HG03571 (cell line): ENCODE measurements around the gene TTC34.
"Not testable (repeated sequence)": the region's sequence is repeated elsewhere in the genome, so short reads cannot be mapped to it uniquely, and the experiment has no call there.

Experiments used
- ATAC-seq: cut with Tn5 transposase; IDR thresholded peaks from one replicate; pipeline ENCODE4 v1.9.1; 2021; ENCODE audit not compliant: unreplicated experiment

TTC34 gene

DNA sequence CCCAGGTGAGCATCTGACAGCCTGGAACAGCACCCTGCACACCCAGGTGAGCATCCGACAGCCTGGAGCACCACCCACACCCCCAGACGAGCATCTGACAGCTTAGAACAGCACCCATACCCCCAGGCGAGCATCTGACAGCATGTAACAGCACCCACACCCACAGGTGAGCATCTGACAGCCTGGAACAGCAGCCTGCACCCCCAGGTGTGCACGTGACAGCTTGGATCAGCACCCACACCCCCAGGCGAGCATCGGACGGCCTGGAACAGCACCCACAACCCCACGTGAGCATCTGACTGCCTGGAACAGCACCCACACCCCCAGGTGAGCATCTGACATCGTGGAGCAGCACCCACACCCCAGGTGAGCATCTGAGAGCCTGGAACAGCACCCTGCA lies 116.6 kb downstream of the TTC34 start:
- ATAC-seq, result not testable (repeated sequence)

DNA sequence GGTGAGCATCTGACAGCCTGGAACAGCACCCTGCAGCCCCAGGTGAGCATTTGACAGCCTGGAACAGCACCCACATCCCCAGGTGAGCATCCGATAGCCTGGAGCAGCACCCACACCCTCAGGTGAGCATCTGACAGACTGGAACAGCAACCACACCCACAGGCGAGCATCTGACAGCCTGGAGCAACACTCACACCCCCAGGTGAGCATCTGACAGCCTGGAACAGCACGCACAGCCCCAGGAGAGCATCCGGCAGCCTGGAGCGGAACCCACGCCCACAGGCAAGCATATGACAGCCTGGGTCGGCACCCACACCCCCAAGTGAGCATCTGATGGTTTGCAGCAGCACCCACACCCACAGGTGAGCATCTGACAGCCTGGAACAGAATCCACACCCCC lies 117.5 kb downstream of the TTC34 start:
- not testable (repeated sequence) for ATAC-seq

DNA sequence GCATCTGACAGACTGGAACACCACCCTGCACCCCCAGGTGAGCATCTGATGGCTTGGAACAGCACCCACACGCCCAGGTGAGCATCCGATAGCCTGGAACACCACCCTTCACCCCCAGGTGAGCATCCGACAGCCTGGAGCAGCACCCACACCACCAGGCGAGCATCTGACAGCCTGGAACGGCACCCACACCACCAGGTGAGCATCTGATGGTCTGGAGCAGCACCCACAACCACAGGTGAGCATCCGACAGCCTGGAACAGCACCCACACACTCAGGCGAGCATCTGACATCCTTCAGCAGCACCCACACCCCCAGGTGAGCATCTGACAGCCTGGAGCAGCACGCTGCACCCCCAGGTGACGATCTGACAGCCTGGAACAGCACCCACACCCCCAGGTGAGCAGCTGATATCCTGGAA lies 118.2 kb downstream of the TTC34 start:
- ATAC-seq, result not testable (repeated sequence)

DNA sequence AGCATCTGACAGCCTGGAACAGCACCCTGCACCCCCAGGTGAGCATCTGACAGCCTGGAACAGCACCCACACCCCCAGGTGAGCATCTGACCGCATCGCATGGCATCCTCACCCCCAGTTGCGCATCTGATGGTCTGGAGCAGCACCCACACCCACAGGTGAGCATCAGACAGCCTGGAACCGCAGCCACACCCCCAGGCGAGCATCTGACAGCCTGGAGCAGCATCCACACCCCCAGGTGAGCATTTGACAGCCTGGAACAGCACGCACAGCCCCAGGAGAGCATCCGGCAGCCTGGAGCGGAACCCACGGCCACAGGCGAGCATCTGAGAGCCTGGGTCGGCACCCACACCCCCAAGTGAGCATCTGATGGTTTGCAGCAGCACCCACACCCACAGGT lies 118.6 kb downstream of the TTC34 start:
- ATAC-seq, result not testable (repeated sequence)

DNA sequence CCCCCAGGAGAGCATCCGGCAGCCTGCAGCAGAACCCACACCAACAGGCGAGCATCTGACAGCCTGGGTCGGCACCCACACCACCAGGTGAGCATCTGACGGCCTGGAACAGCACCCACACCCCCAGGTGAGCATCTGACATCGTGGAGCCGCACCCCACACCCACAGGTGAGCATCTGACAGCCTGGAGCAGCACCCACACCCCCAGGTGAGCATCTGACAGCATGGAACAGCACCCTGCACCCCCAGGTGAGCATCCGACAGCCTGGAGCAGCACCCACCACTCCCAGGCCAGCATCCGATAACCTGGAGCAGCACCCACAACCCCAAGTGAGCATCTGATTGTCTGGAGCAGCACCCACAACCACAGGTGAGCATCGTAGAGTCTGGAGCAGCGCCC lies 124.8 kb downstream of the TTC34 start:
- ATAC-seq, result not testable (repeated sequence)

DNA sequence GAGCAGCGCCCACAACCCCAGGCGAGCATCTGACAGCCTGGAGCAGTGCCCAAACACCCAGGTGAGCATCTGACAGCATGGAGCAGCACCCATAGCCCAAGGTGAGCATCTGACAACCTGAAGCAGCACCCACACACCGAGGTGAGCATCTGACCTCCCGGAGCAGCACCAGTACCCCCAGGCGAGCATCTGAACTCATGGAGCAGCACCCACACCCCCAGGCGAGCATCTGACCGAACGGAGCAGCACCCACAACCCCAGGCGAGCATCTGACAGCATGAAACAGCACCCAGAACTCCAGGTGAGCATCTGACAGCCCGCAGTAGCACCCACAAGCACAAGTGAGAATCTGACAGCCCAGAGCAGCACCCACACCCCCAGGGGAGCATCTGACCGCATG lies 129.8 kb downstream of the TTC34 start:
- ATAC-seq, result not testable (repeated sequence)

DNA sequence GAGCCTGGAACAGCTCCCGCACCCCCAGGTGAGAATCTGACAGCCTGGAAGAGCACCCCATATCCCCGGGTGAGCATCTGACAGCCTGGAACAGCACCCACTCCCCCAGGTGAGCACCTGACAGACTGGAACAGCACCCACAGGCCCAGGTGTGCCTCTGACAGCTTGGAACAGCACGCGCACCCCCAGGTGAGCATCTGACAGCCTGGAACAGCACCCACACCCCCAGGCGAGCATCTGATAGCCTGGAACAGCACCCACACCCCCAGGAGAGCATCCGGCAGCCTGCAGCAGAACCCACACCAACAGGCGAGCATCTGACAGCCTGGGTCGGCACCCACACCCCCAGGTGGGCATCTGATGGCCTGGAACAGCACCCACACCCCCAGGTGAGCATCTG lies 141.7 kb downstream of the TTC34 start:
- not testable (repeated sequence) for ATAC-seq

DNA sequence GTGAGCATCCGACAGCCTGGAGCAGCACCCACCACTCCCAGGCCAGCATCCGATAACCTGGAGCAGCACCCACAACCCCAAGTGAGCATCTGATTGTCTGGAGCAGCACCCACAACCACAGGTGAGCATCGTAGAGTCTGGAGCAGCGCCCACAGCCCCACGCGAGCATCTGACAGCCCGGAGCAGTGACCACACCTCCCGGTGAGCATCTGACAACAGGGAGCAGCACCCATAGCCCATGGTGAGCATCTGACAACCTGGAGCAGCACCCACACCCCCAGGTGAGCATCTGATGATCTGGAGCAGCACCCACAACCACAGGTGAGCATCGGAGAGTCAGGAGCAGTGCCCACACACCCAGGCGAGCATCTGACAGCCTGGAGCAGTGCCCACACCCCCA lies 143.6 kb downstream of the TTC34 start:
- ATAC-seq, result not testable (repeated sequence)

DNA sequence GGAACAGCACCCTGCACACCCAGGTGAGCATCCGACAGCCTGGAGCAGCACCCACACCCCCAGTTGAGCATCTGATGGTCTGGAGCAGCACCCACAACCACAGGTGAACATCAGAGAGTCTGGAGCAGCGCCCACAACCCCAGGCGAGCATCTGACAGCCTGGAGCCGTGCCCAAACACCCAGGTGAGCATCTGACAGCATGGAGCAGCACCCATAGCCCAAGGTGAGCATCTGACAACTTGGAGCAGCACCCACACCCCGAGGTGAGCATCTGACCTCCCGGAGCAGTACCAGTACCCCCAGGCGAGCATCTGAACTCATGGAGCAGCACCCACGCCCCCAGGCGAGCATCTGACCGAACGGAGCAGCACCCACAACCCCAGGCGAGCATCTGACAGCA lies 144.4 kb downstream of the TTC34 start:
- ATAC-seq, result not testable (repeated sequence)

DNA sequence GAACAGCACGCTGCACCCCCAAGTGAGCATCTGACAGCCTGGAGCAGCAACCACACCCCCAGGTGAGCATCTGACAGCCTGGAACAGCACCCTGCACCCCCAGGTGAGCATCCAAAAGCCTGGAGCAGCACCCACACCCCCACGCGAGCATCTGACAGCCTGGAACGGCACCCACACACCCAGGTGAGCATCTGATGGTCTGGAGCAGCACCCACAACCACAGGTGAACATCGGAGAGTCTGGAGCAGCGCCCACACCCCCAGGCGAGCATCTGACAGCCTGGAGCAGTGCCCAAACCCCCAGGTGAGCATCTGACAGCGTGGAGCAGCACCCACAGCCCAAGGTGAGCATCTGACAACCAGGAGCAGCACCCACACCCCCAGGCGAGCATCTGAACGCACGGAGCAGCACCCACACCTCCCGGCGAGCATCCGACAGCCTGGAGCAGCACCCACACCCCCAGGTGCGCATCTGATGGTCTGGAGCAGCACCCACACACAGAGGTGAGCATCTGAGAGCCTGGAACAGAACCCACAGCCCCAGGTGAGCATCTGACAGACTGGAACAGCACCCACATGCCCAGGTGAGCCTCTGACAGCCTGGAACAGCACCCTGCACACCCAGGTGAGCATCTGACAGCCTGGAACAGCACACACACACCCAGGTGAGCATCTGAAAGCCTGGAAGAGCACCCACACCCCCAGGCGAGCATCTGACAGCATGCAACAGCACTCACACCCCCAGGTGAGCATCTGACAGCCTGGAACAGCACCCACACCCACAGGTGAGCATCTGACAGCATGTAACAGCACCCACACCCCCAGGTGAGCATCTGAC lies 145.7 kb downstream of the TTC34 start:
- ATAC-seq, result not testable (repeated sequence)

DNA sequence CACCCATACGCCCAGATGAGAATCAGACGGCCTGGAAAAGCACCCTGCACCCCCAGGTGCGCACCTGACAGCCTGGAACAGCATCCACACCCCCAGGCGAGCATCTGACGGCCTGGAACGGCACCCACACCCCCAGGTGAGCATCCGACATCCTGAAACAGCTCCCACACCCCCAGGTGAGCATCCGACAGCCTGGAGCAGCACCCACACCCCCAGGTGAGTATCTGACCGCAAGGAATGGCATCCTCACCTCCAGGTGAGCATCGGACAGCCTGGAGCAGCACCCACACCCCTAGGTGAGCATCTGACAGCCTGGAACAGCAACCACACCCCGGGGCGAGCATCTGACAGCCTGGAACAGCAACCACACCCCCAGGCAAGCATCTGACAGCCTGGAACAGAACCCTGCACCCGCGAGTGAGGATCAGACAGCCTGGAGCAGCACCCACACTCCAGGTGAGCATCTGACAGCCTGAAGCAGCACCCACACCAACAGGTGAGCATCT lies 147.0 kb downstream of the TTC34 start:
- not testable (repeated sequence) for ATAC-seq

DNA sequence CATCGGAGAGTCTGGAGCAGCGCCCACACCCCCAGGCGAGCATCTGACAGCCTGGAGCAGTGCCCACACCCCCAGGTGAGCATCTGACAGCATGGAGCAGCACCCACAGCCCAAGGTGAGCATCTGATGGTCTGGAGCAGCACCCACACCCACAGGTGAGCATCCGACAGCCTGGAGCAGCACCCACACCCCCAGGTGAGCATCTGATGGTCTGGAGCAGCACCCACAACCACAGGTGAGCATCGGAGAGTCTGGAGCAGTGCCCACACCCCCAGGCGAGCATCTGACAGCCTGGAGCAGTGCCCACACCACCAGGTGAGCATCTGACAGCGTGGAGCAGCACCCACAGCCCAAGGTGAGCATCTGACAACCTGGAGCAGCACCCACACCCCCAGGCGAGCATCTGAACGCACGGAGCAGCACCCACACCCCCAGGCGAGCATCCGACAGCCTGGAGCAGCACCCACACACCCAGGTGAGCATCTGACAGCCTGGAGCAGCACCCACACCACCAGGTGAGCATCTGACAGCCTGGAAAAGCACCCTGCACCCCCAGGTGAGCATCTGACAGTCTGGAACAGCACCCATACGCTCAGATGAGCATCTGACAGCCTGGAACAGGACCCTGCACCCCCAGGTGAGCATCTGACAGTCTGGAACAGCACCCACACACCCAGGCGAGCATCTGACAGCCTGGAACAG lies 147.6 kb downstream of the TTC34 start:
- not testable (repeated sequence) for ATAC-seq

DNA sequence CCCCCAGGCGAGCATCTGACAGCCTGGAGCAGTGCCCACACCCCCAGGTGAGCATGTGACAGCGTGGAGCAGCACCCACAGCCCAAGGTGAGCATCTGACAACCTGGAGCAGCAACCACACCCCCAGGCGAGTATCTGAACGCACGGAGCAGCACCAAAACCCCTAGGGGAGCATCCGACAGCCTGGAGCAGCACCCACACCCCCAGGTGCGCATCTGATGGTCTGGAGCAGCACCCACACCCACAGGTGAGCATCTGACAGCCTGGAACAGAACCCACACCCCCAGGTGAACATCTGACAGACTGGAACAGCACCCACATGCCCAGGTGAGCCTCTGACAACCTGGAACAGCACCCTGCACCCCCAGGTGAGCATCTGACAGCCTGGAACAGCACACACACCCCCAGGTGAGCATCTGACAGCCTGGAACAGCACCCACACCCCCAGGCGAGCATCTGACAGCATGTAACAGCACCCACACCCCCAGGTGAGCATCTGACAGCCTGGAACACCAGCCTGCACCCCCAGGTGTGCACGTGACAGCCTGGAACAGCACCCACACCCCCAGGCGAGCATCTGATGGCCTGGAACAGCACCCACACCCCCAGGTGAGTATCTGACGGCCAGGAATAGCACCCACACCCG lies 148.4 kb downstream of the TTC34 start:
- ATAC-seq, result not testable (repeated sequence)

DNA sequence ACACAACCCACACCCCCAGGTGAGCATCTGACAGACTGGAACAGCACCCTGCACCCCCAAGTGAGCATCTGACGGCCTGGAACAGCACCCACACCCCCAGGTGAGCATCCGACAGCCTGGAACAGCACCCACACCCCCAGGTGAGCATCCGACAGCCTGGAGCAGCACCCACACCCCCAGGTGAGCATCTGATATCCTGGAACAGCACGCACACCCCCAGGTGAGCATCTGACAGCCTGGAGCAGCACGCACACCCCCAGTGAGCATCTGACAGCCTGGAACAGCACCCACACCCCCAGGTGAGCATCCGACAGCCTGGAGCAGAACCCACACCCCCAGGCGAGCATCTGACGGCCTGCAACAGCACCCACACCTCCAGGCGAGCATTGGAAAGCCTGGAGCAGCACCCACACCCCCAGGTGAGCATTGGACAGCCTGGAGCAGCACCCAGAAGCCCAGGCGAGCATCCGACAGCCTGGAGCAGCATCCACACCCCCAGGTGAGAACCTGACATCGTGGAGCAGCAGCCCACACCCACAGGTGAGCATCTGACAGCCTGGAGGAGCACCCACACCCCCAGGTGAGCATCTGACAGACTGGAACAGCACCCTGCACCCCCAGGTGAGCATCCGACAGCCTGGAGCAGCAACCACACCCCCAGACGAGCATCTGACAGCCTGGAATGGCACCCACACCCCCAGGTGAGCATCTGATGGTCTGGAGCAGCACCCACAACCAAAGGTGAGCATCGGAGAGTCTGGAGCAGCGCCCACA lies 149.2 kb downstream of the TTC34 start:
- ATAC-seq, result not testable (repeated sequence)

DNA sequence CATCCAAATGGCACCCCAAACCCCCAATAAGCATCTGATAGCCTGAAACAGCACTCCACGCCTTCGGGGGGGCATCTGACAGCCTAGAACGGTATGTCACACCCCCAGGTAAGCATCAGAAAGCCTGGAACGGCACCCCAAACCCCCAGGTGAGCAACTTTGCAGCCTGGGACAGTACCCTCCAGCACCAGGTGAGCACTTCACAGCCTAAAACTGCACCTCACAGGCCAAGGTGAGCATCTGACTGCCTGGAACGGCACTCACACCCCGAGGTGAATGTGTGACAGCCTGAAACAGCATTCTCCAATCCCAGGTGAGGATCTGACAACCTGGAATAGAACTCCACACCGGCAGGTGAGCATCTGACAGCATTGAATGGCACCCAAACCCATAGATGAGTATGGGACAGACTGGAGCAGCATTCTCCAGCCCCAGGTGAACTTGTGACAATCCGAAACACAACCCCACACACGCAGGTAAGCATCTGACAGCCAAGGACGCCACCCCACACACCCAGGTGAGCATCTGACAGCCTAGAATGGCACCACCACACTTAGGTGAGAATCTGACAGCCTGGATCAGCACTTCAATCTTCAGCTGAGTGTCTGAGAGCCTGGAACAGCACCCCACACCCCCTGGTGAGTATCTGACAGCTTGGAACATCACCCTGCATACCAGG lies 150.4 kb downstream of the TTC34 start:
- no peak for ATAC-seq

DNA sequence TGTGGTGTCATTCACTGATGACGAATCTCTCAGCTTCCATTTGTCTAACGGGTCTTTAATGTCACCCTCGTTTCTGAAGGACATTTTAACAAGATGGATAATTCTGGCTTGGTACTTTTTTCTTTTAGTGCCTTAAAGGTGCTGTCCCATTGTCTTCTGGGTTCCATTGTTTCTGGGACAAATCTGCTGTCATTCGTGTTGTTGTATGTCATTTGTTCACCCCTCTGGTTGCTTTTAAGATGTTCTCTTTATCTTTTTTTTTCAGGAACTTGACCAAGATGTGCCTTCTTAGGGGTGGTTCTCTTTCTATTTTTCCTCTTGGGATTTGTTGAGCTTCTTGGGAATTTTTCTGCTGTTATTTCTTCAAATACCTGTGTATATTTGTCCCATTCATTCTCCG lies 154.7 kb downstream of the TTC34 start:
- no peak for ATAC-seq

DNA sequence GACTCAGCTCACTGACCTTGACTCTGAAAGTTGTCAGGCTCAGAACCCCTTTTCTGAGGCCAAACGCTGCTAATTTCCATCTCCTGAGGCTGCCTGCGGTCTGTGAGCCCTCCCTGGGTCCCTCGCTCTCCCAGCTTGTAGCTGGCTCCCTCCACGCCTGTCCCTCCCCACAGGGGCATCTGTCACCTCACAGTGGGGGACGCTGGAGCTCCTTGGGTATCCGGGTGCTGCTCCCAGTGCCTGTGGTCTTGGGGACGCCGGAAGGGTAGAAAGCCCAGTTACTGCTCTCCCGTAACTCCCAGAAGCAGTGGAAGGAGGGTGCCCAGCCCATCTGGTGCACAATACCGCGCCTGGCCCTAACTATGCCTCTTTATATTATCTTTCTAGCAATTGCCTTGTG lies 155.7 kb downstream of the TTC34 start:
- no peak for ATAC-seq

DNA sequence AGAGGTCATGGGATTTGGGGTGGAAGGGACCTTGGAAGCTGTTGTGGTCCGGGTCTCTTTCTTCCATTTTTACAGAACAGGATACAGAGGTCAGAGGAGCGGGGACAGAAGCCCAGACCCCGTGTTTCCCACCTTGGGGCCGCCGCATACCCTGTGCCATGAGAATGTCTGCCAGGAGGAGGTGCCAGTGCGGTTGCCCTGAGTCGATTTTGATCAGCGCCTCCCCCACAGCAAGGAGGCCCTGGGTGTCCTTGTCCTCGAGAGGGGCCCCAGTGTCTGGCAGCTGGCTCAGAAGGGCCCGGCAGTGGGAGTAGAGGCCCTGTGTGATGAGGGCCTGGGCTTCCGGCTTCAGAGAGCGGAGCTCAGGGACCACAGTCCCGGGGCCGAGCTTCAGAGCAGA lies 156.3 kb downstream of the TTC34 start:
- no peak for ATAC-seq

DNA sequence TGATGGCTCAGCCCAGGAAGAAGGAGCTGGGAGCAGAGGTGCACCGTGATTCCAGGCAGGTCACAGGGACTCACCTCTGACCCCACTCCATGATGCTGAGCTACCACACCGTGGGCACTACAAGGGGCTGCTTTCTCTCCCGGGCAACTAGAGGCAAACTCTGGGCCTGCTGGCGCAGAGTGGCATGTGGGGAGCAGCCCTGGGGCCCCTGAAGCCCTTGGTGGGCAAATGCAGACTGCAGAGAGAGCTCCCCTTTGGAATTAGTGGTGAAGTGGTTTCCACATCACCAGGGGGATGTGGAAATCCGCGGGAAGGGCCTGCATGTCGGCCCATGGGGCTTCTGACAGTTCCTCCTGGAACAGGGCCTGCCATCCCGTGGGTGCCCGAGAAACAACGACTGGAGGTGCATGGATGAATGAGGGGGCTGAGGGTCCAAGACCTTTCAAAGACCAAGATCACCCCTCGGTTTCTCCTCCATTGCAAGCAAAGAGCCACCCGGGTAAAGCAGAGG lies 156.8 kb downstream of the TTC34 start:
- no peak for ATAC-seq

DNA sequence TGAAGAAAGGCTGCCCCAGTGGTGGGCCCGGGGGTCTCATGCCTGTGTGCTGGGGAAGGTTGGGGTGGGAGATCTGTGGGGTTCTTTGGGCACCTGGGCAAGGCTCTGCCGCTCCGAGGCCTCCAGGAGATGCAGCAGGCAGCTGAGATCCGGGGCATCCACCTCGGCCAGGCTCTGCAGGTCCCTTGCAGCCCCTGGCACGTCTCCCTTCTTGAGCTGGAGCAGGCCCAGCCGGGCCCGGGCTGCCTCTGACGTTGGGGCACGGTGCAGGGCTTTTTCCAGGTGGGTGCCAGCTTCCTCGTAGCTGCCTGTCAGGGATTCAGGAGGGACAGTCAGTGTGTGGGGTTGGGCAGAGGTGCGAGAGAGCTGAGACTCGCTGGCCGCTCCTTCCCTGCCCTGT lies 157.3 kb downstream of the TTC34 start:
- no peak for ATAC-seq
